H1 (cell line): ENCODE data around the gene THUMPD2. TPM values are rescaled to one million over a fixed set of nuclear protein-coding genes. Genes with fewer than 3 reads are reported as not detected.

ENCODE experiments used
- ATF3 ChIP-seq: IDR thresholded peaks from 2 replicates; pipeline ENCODE4 v1.6.1; 2011; ENCODE audit warnings: low read depth, mild to moderate bottlenecking, low read length; ENCODE audit not compliant: insufficient read depth
- CBX5 ChIP-seq: fragments of 300-800, 300-1000 bp; sonication (generic); IDR thresholded peaks from 2 replicates; pipeline ENCODE4 v1.7.1; 2016; ENCODE audit warnings: antibody characterized with exemption, low read length, low read depth
- CHD7 ChIP-seq: fragments of 300-600 bp; sonication (generic); IDR thresholded peaks from 2 replicates; pipeline ENCODE4 v1.7.1; 2012; ENCODE audit warnings: low read length, moderate library complexity, mild to moderate bottlenecking, inconsistent platforms; ENCODE audit not compliant: insufficient replicate concordance
- CREB1 ChIP-seq: IDR thresholded peaks from 2 replicates; pipeline ENCODE4 v1.6.1; 2012; ENCODE audit warnings: inconsistent platforms
- FOSL1 ChIP-seq: IDR thresholded peaks from 2 replicates; pipeline ENCODE4 v1.6.1; 2011; ENCODE audit warnings: mild to moderate bottlenecking, low read depth, low read length, moderate library complexity; ENCODE audit not compliant: insufficient read depth
- POLR2A ChIP-seq, 2 experiments: IDR thresholded peaks; 1 replicate in 1 of 2; 2 replicates in 1 of 2; pipeline ENCODE4 v1.6.1; 2011; ENCODE audit warnings: low read depth in 2 of 2, low read length in 2 of 2, mild to moderate bottlenecking in 2 of 2; ENCODE audit errors: control extremely low read depth in 1 of 2
- RAD21 ChIP-seq, 2 experiments: IDR thresholded peaks in 1 of 2; conservative IDR thresholded peaks in 1 of 2; 2 replicates each; pipeline ENCODE4 v1.6.1; 2011; ENCODE audit warnings: low read depth in 2 of 2, low read length in 2 of 2, improper control_type of control experiment in 1 of 2, inconsistent platforms in 1 of 2, mild to moderate bottlenecking in 1 of 2, moderate library complexity in 1 of 2
- TCF12 ChIP-seq: IDR thresholded peaks from 2 replicates; pipeline ENCODE4 v1.6.1; 2011; ENCODE audit warnings: low read depth, mild to moderate bottlenecking, low read length
- polyA plus RNA-seq, 7 experiments: library from polyadenylated mRNA; depleted of rRNA in 3 of 7; stranded (reverse) in 5 of 7; unstranded in 2 of 7; fragments of >200 nt in 5 of 7; fragments of 200-250 nt in 2 of 7; gene quantifications; 1 replicate in 5 of 7; 2 replicates in 1 of 7; 4 replicates in 1 of 7; pipeline versions ENCODE4 v1.2.1 to v1.2.3, GENCODE V29; 2011 to 2013; ENCODE audit warnings: missing spikeins in 2 of 7, mixed read lengths in 2 of 7
- total RNA-seq: library from RNA; stranded (reverse); fragmentation: NEBNext Ultra II Directional; extraction: Animal tissue kit (Norgen Biotek cat#: 25700); gene quantifications from 2 replicates; pipeline ENCODE4 v1.2.1, GENCODE V29; 2021
- TF ChIP-seq, protein P1 (sequence below): IDR thresholded peaks from 2 replicates; pipeline ENCODE4 v1.6.1; 2012; ENCODE audit warnings: inconsistent platforms

THUMPD2 gene
- total and polyA plus RNA-seq, 2 of the 8 experiments (the other 6 are each of a cell fraction or from before 2014, with no cell fraction given) = 8.6 to 17.0 TPM

DNA sequence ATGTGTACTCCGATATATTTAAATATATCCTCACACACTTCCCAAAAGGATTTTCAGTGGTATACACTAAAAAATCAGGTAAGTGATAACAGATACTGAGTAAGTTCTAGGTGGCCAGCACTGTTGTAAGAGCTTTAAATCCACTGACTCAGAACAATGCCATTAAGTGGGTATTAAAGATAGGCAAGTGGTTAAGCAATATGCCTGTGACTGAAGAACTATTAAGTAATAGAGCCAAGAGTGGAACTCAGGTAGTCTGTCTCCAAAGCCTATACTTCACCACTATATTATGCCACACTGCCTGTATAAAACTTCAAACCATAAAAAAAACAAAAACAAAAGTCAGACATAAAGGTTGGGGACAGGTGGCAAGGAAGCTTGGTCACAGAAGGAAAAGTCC lies 37.2 kb downstream of the THUMPD2 start (continued):
- TF ChIP-seq CHD7 (no peak), FOSL1 (no peak), CBX5 (no peak), RAD21 (IDR thresholded peaks at IDR 0.05 in 1 of 2, conservative IDR thresholded peaks at IDR 0.05 in 1 of 2; ENCODE audit: low read depth in 2 of 2, low read length in 2 of 2) (no peak), TCF12 (no peak), POLR2A (IDR thresholded peaks at IDR 0.05; ENCODE audit: control extremely low read depth in 1 of 2, low read depth in 2 of 2, low read length in 2 of 2) (no peak), CREB1 (no peak), ATF3 (no peak)
- TF ChIP-seq, protein P1, sequence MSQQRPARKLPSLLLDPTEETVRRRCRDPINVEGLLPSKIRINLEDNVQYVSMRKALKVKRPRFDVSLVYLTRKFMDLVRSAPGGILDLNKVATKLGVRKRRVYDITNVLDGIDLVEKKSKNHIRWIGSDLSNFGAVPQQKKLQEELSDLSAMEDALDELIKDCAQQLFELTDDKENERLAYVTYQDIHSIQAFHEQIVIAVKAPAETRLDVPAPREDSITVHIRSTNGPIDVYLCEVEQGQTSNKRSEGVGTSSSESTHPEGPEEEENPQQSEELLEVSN = no peak
